GM12891 (cell line): ENCODE data around the gene PACRGL.

Experiments
- POLR2A ChIP-seq: IDR thresholded peaks from 2 replicates; pipeline ENCODE4 v1.6.1; 2011; ENCODE audit warnings: low read depth, low read length, control low read depth
- POLR2AphosphoS5 ChIP-seq: IDR thresholded peaks from 2 replicates; pipeline ENCODE4 v1.6.1; 2011; ENCODE audit warnings: low read depth, low read length, control low read depth
- SPI1 ChIP-seq: IDR thresholded peaks from 2 replicates; pipeline ENCODE4 v1.6.1; 2011; ENCODE audit warnings: low read depth, low read length, control low read depth
- TAF1 ChIP-seq: IDR thresholded peaks from 2 replicates; pipeline ENCODE4 v1.6.1; 2011; ENCODE audit warnings: low read depth, low read length, control low read depth

DNA sequence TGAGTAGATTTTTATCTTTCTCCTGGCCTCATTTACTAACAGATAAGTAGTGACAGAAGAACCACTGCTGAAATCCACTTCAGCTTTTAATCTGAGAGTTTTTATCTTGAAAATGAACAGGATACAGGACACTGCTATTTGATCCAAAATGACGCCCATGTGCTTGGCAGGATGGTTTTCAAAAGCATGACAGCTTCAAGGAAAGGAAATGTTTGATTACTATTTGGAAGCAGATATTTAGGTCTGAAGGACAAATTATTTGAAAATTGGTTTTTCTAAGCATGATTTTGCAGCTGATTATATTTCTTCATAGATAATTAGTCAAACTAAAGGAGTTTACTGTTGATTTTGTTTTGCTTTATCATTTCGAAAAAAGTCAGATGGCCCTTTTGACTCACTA lies 11.1 kb downstream of the PACRGL start:
- TF ChIP-seq POLR2AphosphoS5 (no peak), SPI1 (no peak), POLR2A (no peak), TAF1 (no peak)
